ENCODE results near the gene DHRS11. TPM values are rescaled to one million over a fixed set of nuclear protein-coding genes. Genes with fewer than 3 reads are reported as not detected.

DHRS11 gene
- total RNA-seq, 2 experiments from 2014 or later, result 7.2 to 13.9 TPM

- Histone ChIP-seq H3K4me3 (ENCODE audit: low read depth, low read length, poor library complexity, severe bottlenecking) (peak within 1 kb of the TSS; percentile 90), H2AFZ (ENCODE audit: low read length) (peak within 1 kb of the TSS; percentile 67; the same call in 1 of the 2 replicates), H4K20me1 (ENCODE audit: insufficient read depth, low read length) (peaks cover 15% of the 10 kb centered on the region; the same call in 1 of the 2 replicates), H3K79me2 (ENCODE audit: insufficient read depth, low read depth, low read length) (peaks cover 43% of the 10 kb centered on the region), H3K9me2 (ENCODE audit: insufficient read depth, low read length) (no peaks in the 10 kb centered on the region), H3K27ac (ENCODE audit: low read depth, low read length, poor library complexity, severe bottlenecking) (peak within 1 kb of the TSS; percentile 67), H3K4me2 (ENCODE audit: low read length) (peak within 1 kb of the TSS; percentile 92), H3K4me1 (ENCODE audit: insufficient read depth, low read length, poor library complexity, severe bottlenecking) (peaks cover 31% of the 10 kb centered on the region), H3K9me3 (ENCODE audit: low read length) (no peaks in the 10 kb centered on the region), H3K36me3 (ENCODE audit: insufficient read depth, low read length) (peaks cover 22% of the 10 kb centered on the region)
- no TSS peak for BruUV-seq (replicated peaks)
- ChIA-PET CTCF (ENCODE audit: unreplicated experiment) (interaction anchor here (0.6 kb wide), 1 partner anchor 360 kb away, joined by 3 read pairs; no protein-coding TSS in a partner anchor), POLR2A (interaction anchor here (0.6 to 2.3 kb wide), 5 partner anchors 9 to 442 kb away, joined by 3 to 10 read pairs (median 4); no protein-coding TSS in a partner anchor)
- no peak for TF ChIP-seq EZH2phosphoT487 (IDR thresholded peaks at IDR 0.05; ENCODE audit: borderline replicate concordance, low read depth, low read length)
- peak; percentile 60 for TF ChIP-seq CTCF (conservative IDR thresholded peaks at IDR 0.05; ENCODE audit: low read length)
- peak; percentile 95 for DNase-seq (ENCODE audit: low spot score)
- intact Hi-C loops (cut with micrococcal nuclease; ENCODE audit: unreplicated experiment), result loop anchor here (1.0 to 10.0 kb wide), 4 partner anchors 57 to 1003 kb away; partner anchors contain the start of genes C17orf78, GGNBP2, SYNRG and ZNHIT3
These were observed 9.8 kb downstream of the DHRS11 start, which contains the start of gene MRM1 for GRCh38 chr17:36601303-36602029. TSS of gene MRM1 (plus strand) at chr17:36601583. CDS start at chr17:36601811, 228 bp downstream.

- H3K27ac ChIP-seq (ENCODE audit: low read depth, low read length, poor library complexity, severe bottlenecking), result peak overlapping the region; percentile 67
- no peak for TF ChIP-seq EZH2phosphoT487 (IDR thresholded peaks at IDR 0.05; ENCODE audit: borderline replicate concordance, low read depth, low read length)
- TF ChIP-seq CTCF (conservative IDR thresholded peaks at IDR 0.05; ENCODE audit: low read length), result no peak
- H3K4me2 ChIP-seq (ENCODE audit: low read length), result peak overlapping the region; percentile 92
- peak overlapping the region; percentile 90 for H3K4me3 ChIP-seq (ENCODE audit: low read depth, low read length, poor library complexity, severe bottlenecking)
- peak; percentile 25 for DNase-seq (ENCODE audit: low spot score)
- BruUV-seq (replicated peaks), result no TSS peak
- H4K20me1 ChIP-seq (ENCODE audit: insufficient read depth, low read length), result peaks cover 15% of the 10 kb centered on the region; the same call in 1 of the 2 replicates
- H3K9me3 ChIP-seq (ENCODE audit: low read length), result no peaks in the 10 kb centered on the region
- no peaks in the 10 kb centered on the region for H3K9me2 ChIP-seq (ENCODE audit: insufficient read depth, low read length)
- H3K36me3 ChIP-seq (ENCODE audit: insufficient read depth, low read length), result peaks cover 25% of the 10 kb centered on the region
- H3K4me1 ChIP-seq (ENCODE audit: insufficient read depth, low read length, poor library complexity, severe bottlenecking), result peaks cover 31% of the 10 kb centered on the region
- peaks cover 43% of the 10 kb centered on the region for H3K79me2 ChIP-seq (ENCODE audit: insufficient read depth, low read depth, low read length)
- POLR2A ChIA-PET, result interaction anchor here (0.6 to 2.3 kb wide), 6 partner anchors 8 to 443 kb away, joined by 3 to 10 read pairs (median 5); no protein-coding TSS in a partner anchor
- intact Hi-C loops (cut with micrococcal nuclease; ENCODE audit: unreplicated experiment), result loop anchor here (10.0 kb wide), 2 partner anchors 773 to 1003 kb away; partner anchors contain the start of genes C17orf78 and SYNRG
- CTCF ChIA-PET (ENCODE audit: unreplicated experiment), result interaction anchor here (0.6 kb wide), 1 partner anchor 360 kb away, joined by 3 read pairs; no protein-coding TSS in a partner anchor
- H2AFZ ChIP-seq (ENCODE audit: low read length), result peak overlapping the region; percentile 67; the same call in 1 of the 2 replicates
These were observed 10.5 kb downstream of the DHRS11 start for GRCh38 chr17:36602030-36602748.
